ENCODE data around the gene CYP46A1.
"Not testable (repeated sequence)": the region's sequence is repeated elsewhere in the genome, so short reads cannot be mapped to it uniquely, and the experiment has no call there.

The CYP46A1 gene

DNA sequence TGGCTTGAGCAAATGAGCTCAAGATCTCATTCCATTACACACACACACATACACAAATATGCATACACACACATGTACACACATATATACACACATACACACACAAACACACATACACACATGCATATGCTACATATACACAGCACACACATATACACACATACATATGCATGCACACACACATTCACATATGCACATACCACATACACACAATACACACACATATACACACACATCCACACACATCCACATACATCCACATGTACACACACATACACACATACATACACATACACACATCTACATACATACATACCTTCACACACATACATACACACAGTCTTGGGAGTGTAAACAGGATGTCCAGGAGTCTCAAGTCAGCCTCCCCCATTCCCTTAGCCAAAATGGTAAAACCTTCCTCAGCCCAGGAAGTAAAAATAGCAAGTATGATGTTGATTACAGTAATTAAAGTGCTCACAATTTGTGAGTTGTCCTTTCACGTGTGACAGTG lies 26.4 kb upstream of the CYP46A1 start:
- DNase-seq (ENCODE audit: low spot score): no peak

GRCh38 chr14:99658218-99658845 lies 25.8 kb upstream of the CYP46A1 start:
- no peak for DNase-seq (ENCODE audit: low spot score)

- DNase-seq (ENCODE audit: low spot score): no peak
These were observed 24.8 kb upstream of the CYP46A1 start for GRCh38 chr14:99659333-99659741.

GRCh38 chr14:99660006-99660566 lies 24.0 kb upstream of the CYP46A1 start:
- no peak for DNase-seq (ENCODE audit: low spot score)

DNA sequence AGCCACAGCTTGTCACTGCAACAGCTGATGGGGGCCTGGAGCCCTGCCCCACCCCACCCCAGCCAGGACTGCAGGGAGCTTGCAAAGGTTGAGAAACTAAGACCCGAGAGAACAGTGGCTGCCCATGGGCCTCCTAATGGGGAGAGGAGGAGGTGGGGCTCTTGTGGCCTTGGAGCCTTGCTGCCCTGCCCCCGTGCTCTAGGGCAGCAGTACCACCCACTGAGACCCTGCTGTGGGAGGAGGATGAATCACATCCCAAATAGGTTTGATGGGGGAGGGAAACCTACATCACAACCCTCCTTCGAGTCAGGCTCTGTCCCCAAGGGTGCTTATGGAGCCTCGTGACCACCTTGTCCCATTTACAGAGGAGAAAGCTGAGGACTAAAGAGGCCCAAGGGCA lies 23.3 kb upstream of the CYP46A1 start:
- no peak for DNase-seq (ENCODE audit: low spot score)

DNA sequence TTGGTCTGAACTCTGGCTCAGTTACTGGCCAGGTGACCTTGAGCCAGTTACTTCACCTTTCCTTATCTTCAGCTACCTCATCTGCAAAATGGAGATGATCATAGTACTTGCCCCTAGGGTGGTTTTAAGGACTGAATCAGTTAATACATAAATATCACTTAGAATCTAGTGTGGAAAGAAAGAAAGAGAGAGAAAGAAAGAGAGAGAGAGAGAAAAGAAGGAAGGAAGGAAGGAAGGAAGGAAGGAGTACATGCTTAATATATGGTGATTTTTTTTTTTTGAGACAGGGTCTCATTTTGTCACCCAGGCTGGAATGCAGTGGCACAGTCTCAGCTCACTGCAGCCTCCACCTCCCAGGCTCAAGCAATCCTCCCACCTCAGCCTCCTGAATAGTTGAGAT lies 22.9 kb upstream of the CYP46A1 start:
- DNase-seq (ENCODE audit: low spot score): not testable (repeated sequence)

DNA sequence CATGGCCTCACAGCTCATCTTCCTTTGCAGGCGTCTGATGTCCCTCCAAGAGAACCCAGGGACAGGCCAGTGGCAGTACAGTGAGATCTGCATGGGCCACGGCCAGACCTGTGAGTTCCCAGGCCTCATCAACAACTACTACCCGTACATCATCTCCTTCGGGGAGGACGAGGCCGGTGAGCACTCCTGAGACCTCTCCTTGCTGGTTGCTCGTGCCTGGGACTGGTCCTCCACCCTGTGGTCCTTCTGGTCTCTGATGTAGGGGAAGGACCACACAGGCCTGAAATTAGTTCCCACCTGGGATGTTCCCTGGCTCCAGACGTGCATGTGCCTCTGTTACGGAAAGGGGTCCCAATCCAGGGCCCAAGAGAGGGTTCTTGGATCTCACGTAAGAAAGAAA lies 21.3 kb upstream of the CYP46A1 start:
- DNase-seq (ENCODE audit: low spot score): no peak

GRCh38 chr14:99663386-99664057 lies 20.6 kb upstream of the CYP46A1 start:
- DNase-seq (ENCODE audit: low spot score): no peak

GRCh38 chr14:99664058-99664936 lies 19.8 kb upstream of the CYP46A1 start:
- DNase-seq (ENCODE audit: low spot score): no peak

GRCh38 chr14:99664937-99665273 lies 19.2 kb upstream of the CYP46A1 start:
- no peak for DNase-seq (ENCODE audit: low spot score)

DNA sequence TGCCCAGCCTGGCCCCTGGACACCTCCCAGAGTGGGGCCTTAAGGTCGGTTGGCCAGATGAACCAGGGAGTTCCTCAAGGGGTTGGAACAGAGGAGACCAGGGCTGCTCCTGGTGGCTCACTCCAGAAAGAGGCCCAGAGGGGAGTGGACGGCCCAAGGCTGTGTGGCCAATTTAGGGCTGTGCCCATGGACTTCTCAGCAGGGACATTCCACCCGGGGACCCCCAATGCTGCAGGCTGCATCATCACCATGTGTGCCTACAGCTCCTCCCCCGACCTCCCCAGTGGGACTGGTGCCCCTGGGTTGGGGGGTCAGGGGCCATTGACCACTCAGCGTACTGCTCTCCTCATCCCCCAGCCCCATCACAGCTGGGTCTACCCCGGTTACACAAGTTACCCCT lies 17.6 kb upstream of the CYP46A1 start:
- no peak for DNase-seq (ENCODE audit: low spot score)

GRCh38 chr14:99667045-99667444 lies 17.1 kb upstream of the CYP46A1 start:
- no peak for DNase-seq (ENCODE audit: low spot score)

GRCh38 chr14:99667821-99668220 lies 16.3 kb upstream of the CYP46A1 start:
- no peak for DNase-seq (ENCODE audit: low spot score)

- DNase-seq (ENCODE audit: low spot score): no peak
These were observed 15.5 kb upstream of the CYP46A1 start for GRCh38 chr14:99668307-99669295.

DNA sequence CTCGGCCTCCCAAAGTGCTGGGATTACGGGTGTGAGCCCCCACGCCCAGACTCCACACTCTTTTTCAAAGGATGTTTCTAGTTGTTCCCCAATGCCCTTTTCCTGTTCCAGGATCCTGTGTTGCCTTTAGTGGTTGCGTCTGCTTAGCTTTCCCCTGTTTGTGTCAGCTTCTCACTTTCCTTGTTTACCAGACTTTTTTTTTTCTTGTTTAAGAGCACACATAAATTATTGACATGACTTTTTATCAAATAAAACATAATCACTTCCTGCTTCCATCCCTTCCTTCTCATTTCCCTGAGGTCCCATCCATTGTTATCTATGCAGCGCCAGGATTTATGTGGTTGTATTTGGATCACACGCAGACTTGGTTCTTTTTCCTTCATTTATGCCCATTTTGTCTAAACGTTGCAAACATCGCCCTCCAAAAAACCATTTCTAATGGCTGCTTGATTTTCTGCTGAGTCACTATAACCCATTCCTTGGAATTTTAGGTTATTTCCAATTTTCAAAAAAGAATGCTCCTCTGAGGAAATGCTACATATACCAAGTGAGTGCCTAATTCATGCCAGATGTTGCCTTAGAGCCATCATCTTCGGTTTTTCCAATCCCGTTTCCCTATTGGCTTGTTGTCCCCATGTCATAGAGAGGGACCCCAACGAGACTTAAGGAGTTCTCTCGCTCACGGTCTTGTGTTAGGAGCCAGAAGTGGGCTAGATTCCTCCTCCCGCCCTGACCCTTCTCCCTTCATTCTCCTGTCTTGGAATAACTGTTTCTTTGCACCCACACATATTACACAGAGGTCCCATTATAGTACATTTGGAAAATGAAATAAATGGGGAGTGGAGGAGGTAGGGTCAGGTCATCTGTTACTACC lies 13.5 kb upstream of the CYP46A1 start:
- no peak for DNase-seq (ENCODE audit: low spot score)

GRCh38 chr14:99671235-99672224 lies 12.6 kb upstream of the CYP46A1 start:
- DNase-seq (ENCODE audit: low spot score): no peak

- no peak for DNase-seq (ENCODE audit: low spot score)
These were observed 11.4 kb upstream of the CYP46A1 start for GRCh38 chr14:99672506-99673304.
